ENCODE measurements around the gene NTSR2.

NTSR2 gene

DNA sequence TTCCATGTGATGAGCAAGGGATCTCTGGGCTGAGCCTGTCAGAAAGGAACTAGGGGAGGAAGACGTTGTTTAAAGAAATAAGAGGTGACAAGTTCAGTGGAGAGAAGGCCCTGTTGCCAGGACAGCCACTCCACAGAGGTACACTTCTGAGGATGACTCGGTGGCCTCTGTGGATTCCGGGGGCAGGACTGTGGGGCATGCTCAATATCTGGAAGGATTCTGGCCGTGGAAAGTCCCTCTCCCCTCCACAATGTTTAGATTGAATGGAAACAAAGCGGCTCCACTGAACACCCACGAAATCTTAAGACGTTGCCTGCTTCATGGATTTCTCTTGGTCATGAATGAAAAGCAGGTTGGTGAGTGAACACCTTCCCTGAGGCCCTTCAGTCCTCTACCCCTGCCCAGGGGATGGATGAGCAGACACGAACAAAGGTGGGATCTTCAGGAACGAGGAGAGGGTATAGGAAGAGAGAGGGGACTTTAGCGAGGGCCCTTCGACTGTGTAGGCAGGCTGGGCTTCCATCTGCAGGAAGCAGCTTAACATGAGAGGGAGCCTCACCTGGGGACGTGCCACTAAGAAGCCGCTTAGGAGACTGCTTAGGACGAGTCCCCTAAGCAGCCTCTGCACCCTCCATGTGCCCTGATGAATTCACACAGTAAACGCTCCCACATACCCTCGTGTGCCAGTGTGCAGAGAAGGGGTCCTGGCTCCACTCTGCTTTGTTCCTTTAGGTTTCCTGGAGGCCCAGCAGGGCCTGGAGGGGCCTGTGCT lies 1.9 kb downstream of the NTSR2 start:
- TF ChIP-seq, protein P1, sequence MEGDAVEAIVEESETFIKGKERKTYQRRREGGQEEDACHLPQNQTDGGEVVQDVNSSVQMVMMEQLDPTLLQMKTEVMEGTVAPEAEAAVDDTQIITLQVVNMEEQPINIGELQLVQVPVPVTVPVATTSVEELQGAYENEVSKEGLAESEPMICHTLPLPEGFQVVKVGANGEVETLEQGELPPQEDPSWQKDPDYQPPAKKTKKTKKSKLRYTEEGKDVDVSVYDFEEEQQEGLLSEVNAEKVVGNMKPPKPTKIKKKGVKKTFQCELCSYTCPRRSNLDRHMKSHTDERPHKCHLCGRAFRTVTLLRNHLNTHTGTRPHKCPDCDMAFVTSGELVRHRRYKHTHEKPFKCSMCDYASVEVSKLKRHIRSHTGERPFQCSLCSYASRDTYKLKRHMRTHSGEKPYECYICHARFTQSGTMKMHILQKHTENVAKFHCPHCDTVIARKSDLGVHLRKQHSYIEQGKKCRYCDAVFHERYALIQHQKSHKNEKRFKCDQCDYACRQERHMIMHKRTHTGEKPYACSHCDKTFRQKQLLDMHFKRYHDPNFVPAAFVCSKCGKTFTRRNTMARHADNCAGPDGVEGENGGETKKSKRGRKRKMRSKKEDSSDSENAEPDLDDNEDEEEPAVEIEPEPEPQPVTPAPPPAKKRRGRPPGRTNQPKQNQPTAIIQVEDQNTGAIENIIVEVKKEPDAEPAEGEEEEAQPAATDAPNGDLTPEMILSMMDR (IDR thresholded peaks at IDR 0.05; ENCODE audit: low read length) = no peak
- TF ChIP-seq EZH2 (optimal IDR thresholded peaks at IDR 0.05; ENCODE audit: low read depth, low read length) = no peak
- no peak for TF ChIP-seq EZH2phosphoT487 (IDR thresholded peaks at IDR 0.05; ENCODE audit: low read length)
- Histone ChIP-seq H3K79me2 (ENCODE audit: low read length) (no peaks in the 10 kb centered on the region), H3K4me3 (ENCODE audit: low read length) (no peak overlapping the region), H3F3A (ENCODE audit: insufficient read depth, low read length) (no peaks in the 10 kb centered on the region), H3K9me3 (replicated peaks; ENCODE audit: insufficient read depth, low read length) (no peaks in the 10 kb centered on the region), H3K9ac (ENCODE audit: low read length) (no peak overlapping the region), H3K4me2 (ENCODE audit: low read depth, low read length) (no peak overlapping the region), H2AFZ (ENCODE audit: low read length) (no peak overlapping the region), H4K20me1 (ENCODE audit: insufficient read depth, low read length) (no peaks in the 10 kb centered on the region), H3K4me1 (ENCODE audit: low read length) (no peaks in the 10 kb centered on the region), H3K27ac (ENCODE audit: low read length) (no peak overlapping the region), H3K27me3 (replicated peaks; ENCODE audit: insufficient read depth, low read length) (no peaks in the 10 kb centered on the region), H3K36me3 (replicated peaks; ENCODE audit: insufficient read depth, low read length) (no peaks in the 10 kb centered on the region), H3K9me2 (replicated peaks; ENCODE audit: insufficient read depth, low read length) (no peaks in the 10 kb centered on the region)
- DNase-seq = no peak

- Histone ChIP-seq H4K20me1 (ENCODE audit: insufficient read depth, low read length) (no peaks in the 10 kb centered on the region), H3F3A (ENCODE audit: insufficient read depth, low read length) (no peaks in the 10 kb centered on the region), H3K79me2 (ENCODE audit: low read length) (no peaks in the 10 kb centered on the region), H3K4me3 (ENCODE audit: low read length) (no peak overlapping the region), H3K36me3 (replicated peaks; ENCODE audit: insufficient read depth, low read length) (no peaks in the 10 kb centered on the region), H3K9ac (ENCODE audit: low read length) (no peak overlapping the region), H3K4me1 (ENCODE audit: low read length) (no peaks in the 10 kb centered on the region), H2AFZ (ENCODE audit: low read length) (no peak overlapping the region), H3K4me2 (ENCODE audit: low read depth, low read length) (no peak overlapping the region), H3K27ac (ENCODE audit: low read length) (no peak overlapping the region), H3K27me3 (replicated peaks; ENCODE audit: insufficient read depth, low read length) (no peaks in the 10 kb centered on the region), H3K9me2 (replicated peaks; ENCODE audit: insufficient read depth, low read length) (no peaks in the 10 kb centered on the region), H3K9me3 (replicated peaks; ENCODE audit: insufficient read depth, low read length) (no peaks in the 10 kb centered on the region)
- no peak for TF ChIP-seq EZH2phosphoT487 (IDR thresholded peaks at IDR 0.05; ENCODE audit: low read length)
- no peak for TF ChIP-seq EZH2 (optimal IDR thresholded peaks at IDR 0.05; ENCODE audit: low read depth, low read length)
- TF ChIP-seq, protein P1 (IDR thresholded peaks at IDR 0.05; ENCODE audit: low read length) = no peak
- no peak for DNase-seq
Observed at GRCh38 chr2:11667194-11667593, 2.8 kb downstream of the NTSR2 start.

DNA sequence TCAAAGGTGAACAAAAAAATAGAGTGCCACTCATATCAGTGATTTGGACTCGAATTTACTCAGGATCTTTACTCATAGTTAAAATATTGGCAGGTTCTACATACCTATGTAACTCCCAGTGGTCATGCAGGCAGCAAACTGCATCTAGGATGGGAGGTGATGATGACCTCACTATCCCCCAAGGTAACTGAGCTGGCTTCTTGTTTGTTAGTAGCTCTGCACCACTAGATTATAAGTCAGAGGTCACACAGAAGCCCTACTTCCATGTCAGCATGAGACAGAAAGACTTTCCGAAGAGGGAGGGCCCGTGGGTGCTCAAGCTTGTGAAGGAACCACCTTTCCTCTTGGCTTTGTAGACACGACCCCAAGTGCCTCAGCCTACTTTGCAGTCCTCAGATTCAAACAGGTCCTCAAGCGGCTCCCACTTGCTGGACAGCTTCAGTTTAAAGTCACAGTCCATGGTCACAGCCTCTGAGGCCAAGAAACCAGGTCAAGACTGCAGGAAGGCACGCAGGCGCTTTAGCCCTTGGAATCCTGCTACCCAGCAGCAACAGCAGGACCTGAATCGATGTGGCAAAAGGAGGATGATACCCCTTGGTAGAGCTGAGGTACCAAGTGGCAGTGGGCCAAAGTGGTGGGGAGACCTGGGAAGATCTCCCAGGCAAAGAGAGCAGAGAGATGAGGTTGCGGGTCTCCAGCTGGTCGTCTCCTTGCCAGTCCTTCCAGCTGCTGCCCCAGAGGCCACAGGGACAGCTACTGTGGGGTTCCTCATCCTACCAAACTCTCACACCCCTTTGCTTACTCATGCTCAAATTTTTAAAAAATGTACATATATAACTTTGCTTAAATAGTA lies 4.3 kb downstream of the NTSR2 start:
- H2AFZ ChIP-seq (ENCODE audit: low read length) = no peak overlapping the region
- TF ChIP-seq EZH2phosphoT487 (IDR thresholded peaks at IDR 0.05; ENCODE audit: low read length) = no peak
- no peaks in the 10 kb centered on the region for H3F3A ChIP-seq (ENCODE audit: insufficient read depth, low read length)
- no peaks in the 10 kb centered on the region for H3K27me3 ChIP-seq (replicated peaks; ENCODE audit: insufficient read depth, low read length)
- no peak for DNase-seq
- H3K4me2 ChIP-seq (ENCODE audit: low read depth, low read length) = no peak overlapping the region
- H3K9me2 ChIP-seq (replicated peaks; ENCODE audit: insufficient read depth, low read length) = no peaks in the 10 kb centered on the region
- no peak overlapping the region for H3K4me3 ChIP-seq (ENCODE audit: low read length)
- no peaks in the 10 kb centered on the region for H4K20me1 ChIP-seq (ENCODE audit: insufficient read depth, low read length)
- no peaks in the 10 kb centered on the region for H3K79me2 ChIP-seq (ENCODE audit: low read length)
- no peak overlapping the region for H3K9ac ChIP-seq (ENCODE audit: low read length)
- H3K36me3 ChIP-seq (replicated peaks; ENCODE audit: insufficient read depth, low read length) = no peaks in the 10 kb centered on the region
- no peaks in the 10 kb centered on the region for H3K9me3 ChIP-seq (replicated peaks; ENCODE audit: insufficient read depth, low read length)
- H3K27ac ChIP-seq (ENCODE audit: low read length) = no peak overlapping the region
- H3K4me1 ChIP-seq (ENCODE audit: low read length) = no peaks in the 10 kb centered on the region

Measured in MM.1S (cell line).